Measurements from ENCODE around the gene STXBP3.

The STXBP3 gene

GRCh38 chr1:108819878-108820277, 73.4 kb downstream of the STXBP3 start:
- WGBS, 2 donors (ENCODE audit: extremely low coverage in 2 of 2, insufficient read length in 2 of 2, insufficient replicate concordance in 1 of 2): no CpG with 5 or more reads among the region's 5 CpGs
- no peak overlapping the region for H2BK12ac ChIP-seq (ENCODE audit: low read length)

GRCh38 chr1:108823632-108824031, 77.2 kb downstream of the STXBP3 start:
- Histone ChIP-seq H3K23ac (ENCODE audit: low read depth, low read length, poor library complexity) (no peak overlapping the region), H3K9me3 (replicated peaks in 1 of 2; ENCODE audit: control insufficient read depth in 2 of 2, insufficient read depth in 1 of 2, low read depth in 1 of 2, low read length in 2 of 2) (peaks cover 0 to 5% of the 10 kb centered on the region in 2 donors), H2AFZ (ENCODE audit: low read length) (no peak overlapping the region), H2BK120ac (ENCODE audit: low read depth, low read length) (no peak overlapping the region), H2BK15ac (ENCODE audit: low read length) (no peak overlapping the region), H3K14ac (ENCODE audit: low read length) (no peak overlapping the region), H3K4me2 (ENCODE audit: insufficient read depth, low read length, poor library complexity, severe bottlenecking) (no peak overlapping the region), H3K4me3 (ENCODE audit: low read length in 2 of 2) (no peak overlapping the region), H3K27ac (replicated peaks; ENCODE audit: low read length) (no peak overlapping the region), H2AK5ac (ENCODE audit: low read depth, low read length) (no peak overlapping the region), H4K91ac (ENCODE audit: low read depth, low read length, poor library complexity) (no peak overlapping the region), H3K79me1 (ENCODE audit: low read depth, low read length) (no peaks in the 10 kb centered on the region), H4K8ac (ENCODE audit: low read depth, low read length) (no peak overlapping the region), H3K4me1 (ENCODE audit: control insufficient read depth in 2 of 2, insufficient read depth in 1 of 2, low read depth in 1 of 2, low read length in 2 of 2) (peaks cover 0 to 2% of the 10 kb centered on the region in 2 donors), H3K36me3 (replicated peaks in 1 of 2; ENCODE audit: control insufficient read depth in 2 of 2, insufficient read depth in 2 of 2, low read length in 2 of 2) (no peaks in the 10 kb centered on the region), H2BK12ac (ENCODE audit: low read length) (no peak overlapping the region), H3K27me3 (ENCODE audit: control insufficient read depth in 3 of 3, insufficient read depth in 3 of 3, low read depth in 1 of 3, low read length in 3 of 3) (no peaks in the 10 kb centered on the region), H3K4ac (ENCODE audit: low read length) (no peak overlapping the region), H2BK5ac (ENCODE audit: low read length) (no peak overlapping the region), H3K18ac (ENCODE audit: low read length) (no peak overlapping the region), H3K9ac (ENCODE audit: low read depth, low read length, poor library complexity) (no peak overlapping the region)
- no CpG with 5 or more reads among the region's 3 CpGs for WGBS, 2 donors (ENCODE audit: extremely low coverage in 2 of 2, insufficient read length in 2 of 2, insufficient replicate concordance in 1 of 2)
- no peak for DNase-seq (ENCODE audit: low spot score)

More at GRCh38 chr1:108819878-108820277, 73.4 kb downstream of the STXBP3 start:
- H3K79me1 ChIP-seq (ENCODE audit: low read depth, low read length): no peaks in the 10 kb centered on the region
- no peak overlapping the region for H4K91ac ChIP-seq (ENCODE audit: low read depth, low read length, poor library complexity)
- no peak overlapping the region for H2AFZ ChIP-seq (ENCODE audit: low read length)
- no peaks in the 10 kb centered on the region for H3K27me3 ChIP-seq (ENCODE audit: control insufficient read depth in 3 of 3, insufficient read depth in 3 of 3, low read depth in 1 of 3, low read length in 3 of 3)
- peaks cover 7 to 13% of the 10 kb centered on the region in 2 donors for H3K4me1 ChIP-seq (ENCODE audit: control insufficient read depth in 2 of 2, insufficient read depth in 1 of 2, low read depth in 1 of 2, low read length in 2 of 2)
- H2BK5ac ChIP-seq (ENCODE audit: low read length): no peak overlapping the region
- no peak overlapping the region for H3K9ac ChIP-seq (ENCODE audit: low read depth, low read length, poor library complexity)
- no peaks in the 10 kb centered on the region for H3K36me3 ChIP-seq (replicated peaks in 1 of 2; ENCODE audit: control insufficient read depth in 2 of 2, insufficient read depth in 2 of 2, low read length in 2 of 2)
- H2BK120ac ChIP-seq (ENCODE audit: low read depth, low read length): no peak overlapping the region
- H3K4ac ChIP-seq (ENCODE audit: low read length): no peak overlapping the region
- no peak overlapping the region for H2BK15ac ChIP-seq (ENCODE audit: low read length)
- no peak overlapping the region for H3K4me3 ChIP-seq (ENCODE audit: low read length in 2 of 2)
- H3K4me2 ChIP-seq (ENCODE audit: insufficient read depth, low read length, poor library complexity, severe bottlenecking): no peak overlapping the region
- H3K9me3 ChIP-seq (replicated peaks in 1 of 2; ENCODE audit: control insufficient read depth in 2 of 2, insufficient read depth in 1 of 2, low read depth in 1 of 2, low read length in 2 of 2): peaks cover 0 to 5% of the 10 kb centered on the region in 2 donors
- H3K14ac ChIP-seq (ENCODE audit: low read length): no peak overlapping the region
- H3K23ac ChIP-seq (ENCODE audit: low read depth, low read length, poor library complexity): no peak overlapping the region
- H2AK5ac ChIP-seq (ENCODE audit: low read depth, low read length): no peak overlapping the region
- no peak overlapping the region for H3K18ac ChIP-seq (ENCODE audit: low read length)
- DNase-seq (ENCODE audit: low spot score): no peak
- H3K27ac ChIP-seq (replicated peaks; ENCODE audit: low read length): no peak overlapping the region
- H4K8ac ChIP-seq (ENCODE audit: low read depth, low read length): no peak overlapping the region

- no peak overlapping the region for H2AFZ ChIP-seq (ENCODE audit: low read length)
- H3K36me3 ChIP-seq (replicated peaks in 1 of 2; ENCODE audit: control insufficient read depth in 2 of 2, insufficient read depth in 2 of 2, low read length in 2 of 2): no peaks in the 10 kb centered on the region
- H4K91ac ChIP-seq (ENCODE audit: low read depth, low read length, poor library complexity): no peak overlapping the region
- no peak for DNase-seq (ENCODE audit: low spot score)
- H2BK120ac ChIP-seq (ENCODE audit: low read depth, low read length): no peak overlapping the region
- no peak overlapping the region for H3K18ac ChIP-seq (ENCODE audit: low read length)
- no peak overlapping the region for H3K9ac ChIP-seq (ENCODE audit: low read depth, low read length, poor library complexity)
- H2BK12ac ChIP-seq (ENCODE audit: low read length): no peak overlapping the region
- H3K4me3 ChIP-seq (ENCODE audit: low read length in 2 of 2): no peak overlapping the region
- no peak overlapping the region for H3K23ac ChIP-seq (ENCODE audit: low read depth, low read length, poor library complexity)
- no peak overlapping the region for H3K4me2 ChIP-seq (ENCODE audit: insufficient read depth, low read length, poor library complexity, severe bottlenecking)
- no peak overlapping the region for H4K8ac ChIP-seq (ENCODE audit: low read depth, low read length)
- H2BK15ac ChIP-seq (ENCODE audit: low read length): no peak overlapping the region
- H3K27me3 ChIP-seq (ENCODE audit: control insufficient read depth in 3 of 3, insufficient read depth in 3 of 3, low read depth in 1 of 3, low read length in 3 of 3): no peaks in the 10 kb centered on the region
- H3K9me3 ChIP-seq (replicated peaks in 1 of 2; ENCODE audit: control insufficient read depth in 2 of 2, insufficient read depth in 1 of 2, low read depth in 1 of 2, low read length in 2 of 2): peaks cover 0 to 5% of the 10 kb centered on the region in 2 donors
- peaks cover 0 to 2% of the 10 kb centered on the region in 2 donors for H3K4me1 ChIP-seq (ENCODE audit: control insufficient read depth in 2 of 2, insufficient read depth in 1 of 2, low read depth in 1 of 2, low read length in 2 of 2)
- WGBS, 2 donors (ENCODE audit: extremely low coverage in 2 of 2, insufficient read length in 2 of 2, insufficient replicate concordance in 1 of 2): no CpG with 5 or more reads among the region's 3 CpGs
- no peak overlapping the region for H3K4ac ChIP-seq (ENCODE audit: low read length)
- no peak overlapping the region for H3K14ac ChIP-seq (ENCODE audit: low read length)
- H3K79me1 ChIP-seq (ENCODE audit: low read depth, low read length): no peaks in the 10 kb centered on the region
- peak overlapping the region; percentile 35 for H2AK5ac ChIP-seq (ENCODE audit: low read depth, low read length)
- H3K27ac ChIP-seq (replicated peaks; ENCODE audit: low read length): no peak overlapping the region
- no peak overlapping the region for H2BK5ac ChIP-seq (ENCODE audit: low read length)
These were observed 77.6 kb downstream of the STXBP3 start for GRCh38 chr1:108824051-108824450.

GRCh38 chr1:108826081-108826635, 79.7 kb downstream of the STXBP3 start:
- no CpG with 5 or more reads among the region's 3 CpGs for WGBS, 2 donors (ENCODE audit: extremely low coverage in 2 of 2, insufficient read length in 2 of 2, insufficient replicate concordance in 1 of 2)
- Histone ChIP-seq H4K91ac (ENCODE audit: low read depth, low read length, poor library complexity) (no peak overlapping the region), H2AFZ (ENCODE audit: low read length) (peak overlapping the region; percentile 11), H3K14ac (ENCODE audit: low read length) (no peak overlapping the region), H3K23ac (ENCODE audit: low read depth, low read length, poor library complexity) (no peak overlapping the region), H3K27me3 (ENCODE audit: control insufficient read depth in 3 of 3, insufficient read depth in 3 of 3, low read depth in 1 of 3, low read length in 3 of 3) (no peaks in the 10 kb centered on the region), H2BK120ac (ENCODE audit: low read depth, low read length) (no peak overlapping the region), H2BK15ac (ENCODE audit: low read length) (no peak overlapping the region), H4K8ac (ENCODE audit: low read depth, low read length) (no peak overlapping the region), H2BK5ac (ENCODE audit: low read length) (no peak overlapping the region), H3K4me1 (ENCODE audit: control insufficient read depth in 2 of 2, insufficient read depth in 1 of 2, low read depth in 1 of 2, low read length in 2 of 2) (peaks cover 7% of the 10 kb centered on the region in 2 donors), H2AK5ac (ENCODE audit: low read depth, low read length) (no peak overlapping the region), H3K27ac (replicated peaks; ENCODE audit: low read length) (no peak overlapping the region), H3K18ac (ENCODE audit: low read length) (no peak overlapping the region), H3K79me1 (ENCODE audit: low read depth, low read length) (no peaks in the 10 kb centered on the region), H3K4me2 (ENCODE audit: insufficient read depth, low read length, poor library complexity, severe bottlenecking) (no peak overlapping the region), H3K9me3 (replicated peaks in 1 of 2; ENCODE audit: control insufficient read depth in 2 of 2, insufficient read depth in 1 of 2, low read depth in 1 of 2, low read length in 2 of 2) (no peaks in the 10 kb centered on the region), H3K9ac (ENCODE audit: low read depth, low read length, poor library complexity) (no peak overlapping the region), H2BK12ac (ENCODE audit: low read length) (no peak overlapping the region), H3K4ac (ENCODE audit: low read length) (no peak overlapping the region), H3K4me3 (ENCODE audit: low read length in 2 of 2) (no peak overlapping the region), H3K36me3 (replicated peaks in 1 of 2; ENCODE audit: control insufficient read depth in 2 of 2, insufficient read depth in 2 of 2, low read length in 2 of 2) (no peaks in the 10 kb centered on the region)
- no peak for DNase-seq (ENCODE audit: low spot score)
